Measurements from ENCODE around the gene C5AR2.
"Not testable (repeated sequence)": the region's sequence is repeated elsewhere in the genome, so short reads cannot be mapped to it uniquely, and the experiment has no call there.

Gene C5AR2

GRCh38 chr19:47323872-47324271 is 8.1 kb upstream of the C5AR2 start:
- Histone ChIP-seq H3K27ac (peak overlapping the region; percentile 100), H3K4me3 (ENCODE audit: low read depth in 1 of 2, low read length in 1 of 2) (peak overlapping the region; percentile 40 to 54), H3K36me3 (peaks cover 37% of the 10 kb centered on the region), H3K27me3 (no peaks in the 10 kb centered on the region), H3K4me1 (ENCODE audit: control insufficient read depth in 1 of 2, insufficient read depth in 1 of 2, low read depth in 1 of 2, low read length in 1 of 2) (peaks cover 69 to 70% of the 10 kb centered on the region in 2 experiments), H3K9me3 (peaks cover 12% of the 10 kb centered on the region)
- TF ChIP-seq, protein P1, sequence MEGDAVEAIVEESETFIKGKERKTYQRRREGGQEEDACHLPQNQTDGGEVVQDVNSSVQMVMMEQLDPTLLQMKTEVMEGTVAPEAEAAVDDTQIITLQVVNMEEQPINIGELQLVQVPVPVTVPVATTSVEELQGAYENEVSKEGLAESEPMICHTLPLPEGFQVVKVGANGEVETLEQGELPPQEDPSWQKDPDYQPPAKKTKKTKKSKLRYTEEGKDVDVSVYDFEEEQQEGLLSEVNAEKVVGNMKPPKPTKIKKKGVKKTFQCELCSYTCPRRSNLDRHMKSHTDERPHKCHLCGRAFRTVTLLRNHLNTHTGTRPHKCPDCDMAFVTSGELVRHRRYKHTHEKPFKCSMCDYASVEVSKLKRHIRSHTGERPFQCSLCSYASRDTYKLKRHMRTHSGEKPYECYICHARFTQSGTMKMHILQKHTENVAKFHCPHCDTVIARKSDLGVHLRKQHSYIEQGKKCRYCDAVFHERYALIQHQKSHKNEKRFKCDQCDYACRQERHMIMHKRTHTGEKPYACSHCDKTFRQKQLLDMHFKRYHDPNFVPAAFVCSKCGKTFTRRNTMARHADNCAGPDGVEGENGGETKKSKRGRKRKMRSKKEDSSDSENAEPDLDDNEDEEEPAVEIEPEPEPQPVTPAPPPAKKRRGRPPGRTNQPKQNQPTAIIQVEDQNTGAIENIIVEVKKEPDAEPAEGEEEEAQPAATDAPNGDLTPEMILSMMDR (IDR thresholded peaks at IDR 0.05): no peak

DNA sequence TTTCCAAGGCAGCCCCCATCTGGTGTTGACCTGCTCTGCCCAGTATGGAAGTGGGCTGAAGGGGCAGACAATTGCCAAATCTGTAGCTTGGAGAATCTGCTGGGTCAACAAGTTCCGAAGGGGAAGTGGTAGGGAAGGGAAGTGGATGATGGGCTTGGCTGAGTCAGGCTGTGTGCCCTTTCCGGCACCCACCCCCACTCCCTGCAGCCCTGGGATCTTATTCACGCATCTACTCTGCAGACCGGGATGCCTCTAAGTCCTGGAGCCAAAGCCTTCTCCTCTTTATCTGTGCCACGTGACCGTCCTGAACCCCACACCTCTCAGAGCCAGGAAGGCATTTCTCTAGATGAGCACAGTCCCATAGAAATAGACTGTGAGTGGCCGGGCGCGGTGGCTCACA is 7.5 kb upstream of the C5AR2 start:
- Histone ChIP-seq H3K27ac (peak overlapping the region; percentile 100), H3K4me1 (ENCODE audit: control insufficient read depth in 1 of 2, insufficient read depth in 1 of 2, low read depth in 1 of 2, low read length in 1 of 2) (peaks cover 67 to 69% of the 10 kb centered on the region in 2 experiments)

GRCh38 chr19:47330466-47330869 is 1.5 kb upstream of the C5AR2 start:
- Histone ChIP-seq H3K4me3 (ENCODE audit: low read depth in 1 of 2, low read length in 1 of 2) (peak overlapping the region; percentile 7 to 38), H3K27me3 (no peaks in the 10 kb centered on the region), H3K4me1 (ENCODE audit: control insufficient read depth in 1 of 2, insufficient read depth in 1 of 2, low read depth in 1 of 2, low read length in 1 of 2) (peaks cover 51 to 56% of the 10 kb centered on the region in 2 experiments), H3K36me3 (no peaks in the 10 kb centered on the region), H3K27ac (peak overlapping the region; percentile 97), H3K9me3 (no peaks in the 10 kb centered on the region)
- TF ChIP-seq, protein P1 (IDR thresholded peaks at IDR 0.05): no peak

More for the DNA sequence above, 7.5 kb upstream of the C5AR2 start:
- H3K27me3 ChIP-seq: no peaks in the 10 kb centered on the region
- peaks cover 12% of the 10 kb centered on the region for H3K9me3 ChIP-seq
- H3K36me3 ChIP-seq: peaks cover 30% of the 10 kb centered on the region
- TF ChIP-seq, protein P1 (IDR thresholded peaks at IDR 0.05): peak; percentile 29
- H3K4me3 ChIP-seq (ENCODE audit: low read depth in 1 of 2, low read length in 1 of 2): peak overlapping the region; percentile 40 to 54

GRCh38 chr19:47331490-47331889 is 485 bp upstream of the C5AR2 start:
- no peaks in the 10 kb centered on the region for H3K27me3 ChIP-seq
- no peaks in the 10 kb centered on the region for H3K36me3 ChIP-seq
- H3K4me1 ChIP-seq (ENCODE audit: control insufficient read depth in 1 of 2, insufficient read depth in 1 of 2, low read depth in 1 of 2, low read length in 1 of 2): peaks cover 54 to 62% of the 10 kb centered on the region in 2 experiments
- no peaks in the 10 kb centered on the region for H3K9me3 ChIP-seq
- H3K27ac ChIP-seq: peak overlapping the region; percentile 97
- TF ChIP-seq, protein P1 (IDR thresholded peaks at IDR 0.05): no peak
- no peak overlapping the region for H3K4me3 ChIP-seq (ENCODE audit: low read depth in 1 of 2, low read length in 1 of 2)

GRCh38 chr19:47336765-47337718 is 5.1 kb downstream of the C5AR2 start:
- TF ChIP-seq, protein P1 (IDR thresholded peaks at IDR 0.05): peak; percentile 83
- H3K27ac ChIP-seq: peak overlapping the region; percentile 99

More at GRCh38 chr19:47336765-47337718, 5.1 kb downstream of the C5AR2 start:
- not testable (repeated sequence) for H3K9me3 ChIP-seq, H3K27me3 ChIP-seq
- H3K4me1 ChIP-seq (ENCODE audit: control insufficient read depth in 1 of 2, insufficient read depth in 1 of 2, low read depth in 1 of 2, low read length in 1 of 2): peaks cover 62 to 65% of the 10 kb centered on the region in 2 experiments
- peaks cover 33% of the 10 kb centered on the region for H3K36me3 ChIP-seq
- H3K4me3 ChIP-seq (ENCODE audit: low read depth in 1 of 2, low read length in 1 of 2): peak overlapping the region; percentile 86 to 89
